GM18951 (cell line): ENCODE data around the gene OXA1L.
"Not testable (repeated sequence)": the region's sequence is repeated elsewhere in the genome, so short reads cannot be mapped to it uniquely, and the experiment has no call there.

Experiments used
- POLR2A ChIP-seq: IDR thresholded peaks from 4 replicates; pipeline ENCODE4 v1.6.1; 2011; ENCODE audit warnings: mild to moderate bottlenecking; ENCODE audit not compliant: insufficient read length, insufficient read depth; ENCODE audit errors: extremely low read depth
- in situ Hi-C: fragments of 300-500 bp; cut with MboI; formaldehyde crosslinking; loops from one replicate; pipeline ENCODE4 v1.12.0; 2022; ENCODE audit warnings: low sequenced_read_pairs, mixed read lengths, inconsistent platforms; ENCODE audit not compliant: unreplicated experiment

OXA1L gene

DNA sequence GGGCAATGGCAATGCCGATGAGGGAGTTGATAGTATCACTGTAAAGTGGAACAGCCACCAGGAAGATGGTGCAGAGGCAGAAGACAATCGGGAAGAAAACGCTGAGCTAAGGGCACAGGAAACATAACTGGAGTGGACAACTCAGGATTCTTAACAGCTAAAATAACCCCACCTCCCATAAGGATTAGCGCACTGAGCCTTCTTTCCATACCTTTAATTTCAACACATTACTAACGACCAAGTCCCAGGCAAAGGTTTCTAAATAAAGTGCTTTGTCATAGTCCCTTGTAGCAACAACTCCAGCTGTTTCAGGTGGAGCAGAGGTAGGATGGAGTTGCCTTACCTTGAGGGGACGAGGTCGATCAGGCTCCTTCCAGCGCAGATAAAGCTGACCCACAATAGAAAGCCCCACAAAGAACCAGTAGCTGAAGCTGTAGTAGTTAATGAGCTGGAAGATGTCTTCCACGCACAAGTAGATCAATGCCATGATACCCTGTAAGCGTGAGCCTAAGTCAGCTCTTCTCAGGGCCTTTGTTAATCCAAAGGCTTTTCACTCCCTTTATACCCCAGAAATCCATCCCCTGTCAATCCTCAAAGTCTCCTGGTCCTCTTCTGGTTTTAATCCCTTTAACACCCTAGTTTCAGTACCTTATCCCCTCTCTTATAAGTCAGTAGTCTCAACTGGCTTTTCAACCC lies 7.7 kb downstream of the OXA1L start:
- in situ Hi-C loops: loop anchor here (10.0 kb wide), 1 partner anchor 81 kb away; no protein-coding TSS in a partner anchor
- TF ChIP-seq POLR2A: no peak

DNA sequence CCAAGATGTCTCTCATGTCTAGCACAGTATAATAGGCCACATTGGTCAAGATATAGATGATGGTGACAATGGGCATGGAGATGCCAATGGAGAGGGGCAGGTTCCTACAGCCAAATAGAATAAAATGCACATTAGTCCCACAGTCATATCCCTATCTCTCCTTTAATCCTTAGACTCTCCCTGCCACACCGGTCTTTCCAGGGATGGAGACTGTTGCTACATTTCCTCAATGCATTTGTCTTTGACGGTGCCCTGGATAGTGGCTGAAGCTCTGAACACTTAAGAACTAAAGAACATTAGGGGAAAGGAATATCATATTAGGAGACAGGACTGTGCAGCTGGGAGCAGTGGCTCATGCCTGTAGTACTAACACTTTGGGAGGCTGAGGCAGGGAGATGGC lies 9.7 kb downstream of the OXA1L start:
- TF ChIP-seq POLR2A: no peak
- in situ Hi-C loops: loop anchor here (5.0 to 10.0 kb wide), 2 partner anchors 41 to 79 kb away; partner anchors contain the start of gene SLC7A7

DNA sequence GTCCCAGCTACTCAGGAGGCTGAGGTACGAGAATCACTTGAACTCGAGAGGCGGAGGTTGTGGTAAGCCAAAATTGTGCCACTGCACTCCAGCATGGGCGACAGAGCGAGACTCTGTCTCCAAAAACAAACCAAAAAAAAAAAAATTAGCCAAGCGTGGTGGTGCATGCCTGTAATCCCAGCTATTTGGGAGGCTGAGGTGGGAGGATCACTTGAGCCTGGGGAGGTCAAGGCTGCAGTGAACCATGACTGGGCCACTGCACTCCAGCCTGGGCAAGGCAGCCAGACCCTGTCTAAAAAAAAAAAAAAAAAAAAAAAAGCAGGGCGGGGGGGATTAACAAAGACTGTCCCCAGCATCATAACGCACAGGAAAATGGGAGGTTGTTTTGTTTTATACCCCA lies 10.4 kb downstream of the OXA1L start:
- in situ Hi-C loops: loop anchor here (5.0 to 10.0 kb wide), 2 partner anchors 40 to 78 kb away; partner anchors contain the start of gene SLC7A7

DNA sequence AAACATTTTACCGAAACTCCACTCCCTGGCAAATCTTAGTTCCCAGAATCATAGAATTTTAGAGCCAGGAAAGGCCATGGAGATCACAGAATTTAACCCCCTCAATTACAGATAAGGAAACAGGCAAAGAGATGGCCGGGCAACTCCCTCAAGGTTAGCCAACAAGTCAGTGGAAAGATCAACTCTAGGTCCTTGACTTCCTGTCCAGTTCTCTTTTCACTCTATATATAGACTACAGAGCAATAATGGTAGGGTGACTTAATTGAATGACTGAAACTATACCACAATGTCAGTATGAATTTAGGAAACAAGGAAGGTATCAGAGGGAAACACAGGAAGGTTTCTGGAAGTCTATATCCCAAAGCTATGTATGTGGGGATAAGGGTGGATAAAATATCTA lies 11.6 kb downstream of the OXA1L start:
- no peak for TF ChIP-seq POLR2A
- in situ Hi-C loops: loop anchor here (5.0 to 10.0 kb wide), 2 partner anchors 39 to 77 kb away; partner anchors contain the start of gene SLC7A7

DNA sequence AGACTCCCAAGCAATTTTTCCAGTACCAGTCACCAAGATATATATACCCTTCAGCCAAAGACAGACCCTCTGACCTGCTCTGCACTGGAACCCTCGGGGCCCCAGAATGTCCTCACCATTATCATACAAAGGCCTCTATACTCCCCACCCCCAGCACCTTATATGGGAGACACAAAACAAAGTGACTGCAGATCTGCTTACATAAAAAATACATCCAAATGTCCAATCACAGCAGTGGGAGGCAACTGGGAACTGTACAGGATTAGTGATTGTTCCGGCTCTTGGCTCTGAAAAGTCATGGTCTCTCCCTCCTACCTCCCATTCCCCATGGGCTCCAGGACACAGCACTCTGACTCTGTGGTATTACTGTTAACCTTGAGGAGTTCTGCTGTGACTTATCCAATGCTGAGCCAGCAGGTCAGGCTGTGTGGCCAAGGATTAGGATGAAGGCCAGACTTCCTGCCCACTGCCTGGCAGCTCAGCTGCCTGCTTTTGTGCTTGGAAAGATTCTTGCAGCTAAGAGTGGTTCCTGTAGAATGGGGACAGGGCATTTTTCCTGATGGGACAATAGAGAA lies 13.7 kb downstream of the OXA1L start:
- in situ Hi-C loops: no loop called here
- TF ChIP-seq POLR2A: no peak

DNA sequence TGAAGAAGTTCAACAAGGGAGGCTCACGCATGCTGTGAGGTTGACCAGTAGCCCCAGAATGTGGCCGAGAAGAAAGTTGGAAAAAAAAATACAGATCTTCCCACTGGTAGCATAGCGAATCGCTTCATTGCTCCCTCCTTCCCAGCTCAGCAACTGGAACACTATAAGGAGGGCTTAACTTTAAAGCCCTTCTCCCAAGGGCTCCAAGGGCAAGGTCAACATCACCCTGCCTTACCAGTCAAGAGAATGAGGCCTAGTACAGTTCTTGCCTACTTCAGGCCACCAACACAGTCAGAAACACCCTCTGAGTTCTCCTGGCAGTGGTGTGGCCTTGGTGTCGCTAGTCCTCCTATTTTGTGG lies 14.4 kb downstream of the OXA1L start:
- in situ Hi-C loops: no loop called here
- TF ChIP-seq POLR2A: no peak

DNA sequence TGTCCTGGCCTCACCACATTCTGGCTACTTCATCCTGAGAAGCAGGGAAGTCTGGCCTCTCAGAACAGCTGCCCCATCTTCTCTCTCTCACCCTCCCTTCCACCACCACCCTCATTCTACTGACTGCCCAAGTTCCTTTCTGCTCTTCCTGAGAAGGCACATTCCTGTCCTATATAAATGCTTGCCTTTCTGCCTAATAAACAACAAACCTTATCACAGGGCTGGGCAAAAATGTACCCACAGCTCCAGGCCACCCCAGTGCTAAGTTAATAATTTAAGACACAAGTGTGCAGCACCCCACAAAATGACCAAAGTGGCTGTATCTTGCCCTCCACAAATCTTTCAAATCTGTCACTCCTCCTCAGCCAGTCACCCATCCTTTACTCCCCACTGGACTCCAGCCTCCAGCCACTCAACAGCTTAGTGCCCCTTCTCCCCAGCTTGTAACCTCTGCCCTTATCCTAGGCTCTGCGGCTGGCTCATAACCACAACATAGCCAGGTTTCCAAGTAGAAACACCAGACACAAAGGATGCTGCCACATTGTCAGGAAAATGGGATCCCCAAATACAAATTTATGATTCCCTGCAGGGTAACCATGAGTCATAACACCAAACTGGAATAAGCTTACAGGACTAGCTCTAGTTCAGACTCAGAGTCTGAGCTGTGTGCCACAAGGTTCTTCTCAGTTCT lies 15.0 kb downstream of the OXA1L start:
- no peak for TF ChIP-seq POLR2A
- in situ Hi-C loops: no loop called here

DNA sequence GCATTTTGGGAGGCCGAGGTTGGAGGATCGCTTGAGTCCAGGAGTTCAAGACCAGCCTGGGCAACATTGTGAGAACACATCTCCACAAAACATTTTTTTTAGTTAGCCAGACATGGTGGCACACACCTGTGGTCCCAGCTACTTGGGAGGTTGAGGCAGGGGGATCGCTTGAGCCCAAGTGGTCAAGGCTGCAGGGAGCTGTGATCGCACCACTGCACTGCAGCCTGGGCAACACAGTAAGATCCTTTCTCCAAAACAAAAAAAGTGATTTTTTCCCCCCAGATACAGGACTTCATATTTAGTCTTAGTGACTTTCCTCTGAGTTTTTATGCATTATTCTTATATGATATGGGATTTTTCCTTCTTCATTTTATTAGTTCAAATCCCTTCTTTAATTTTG lies 20.2 kb downstream of the OXA1L start:
- in situ Hi-C loops: no loop called here
- TF ChIP-seq POLR2A: no peak

DNA sequence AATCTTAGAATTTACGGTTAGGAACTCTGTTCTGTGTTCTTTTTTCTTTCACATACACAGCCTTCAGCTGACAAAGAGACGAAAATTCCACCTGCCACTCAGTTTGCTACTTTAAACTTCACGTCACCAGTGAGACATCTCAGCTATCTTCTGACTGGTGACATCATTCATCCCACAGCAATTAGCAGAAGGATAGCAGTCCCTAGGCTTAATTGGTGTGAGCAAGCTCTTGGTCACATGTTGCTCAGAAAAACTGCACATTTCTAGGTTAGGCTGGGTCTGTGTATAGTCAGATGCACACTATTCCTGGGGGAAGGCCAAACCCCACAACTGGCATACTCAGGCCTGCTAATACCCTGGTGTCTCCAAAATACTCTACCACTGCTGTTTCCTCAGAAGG lies 24.8 kb downstream of the OXA1L start:
- in situ Hi-C loops: no loop called here
- no peak for TF ChIP-seq POLR2A

DNA sequence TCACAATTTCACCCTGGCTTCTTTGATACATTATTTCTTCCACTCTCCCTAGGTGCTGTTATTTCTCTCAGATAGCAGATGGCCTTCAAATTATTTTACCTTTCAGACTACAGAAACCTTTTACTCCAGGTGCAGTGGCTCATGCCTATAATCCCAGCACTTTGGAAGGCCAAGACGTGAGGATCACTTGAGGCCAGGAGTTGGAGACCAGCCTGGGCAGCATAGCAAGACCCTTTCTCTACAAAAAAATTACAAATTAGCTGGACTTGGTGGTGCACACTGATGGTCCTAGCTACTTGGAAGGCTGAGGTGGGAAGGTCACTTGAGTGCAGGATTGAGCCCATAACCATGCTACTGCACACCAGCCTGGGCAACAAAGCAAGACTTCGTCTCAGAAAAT lies 25.7 kb downstream of the OXA1L start:
- in situ Hi-C loops: no loop called here
- no peak for TF ChIP-seq POLR2A

DNA sequence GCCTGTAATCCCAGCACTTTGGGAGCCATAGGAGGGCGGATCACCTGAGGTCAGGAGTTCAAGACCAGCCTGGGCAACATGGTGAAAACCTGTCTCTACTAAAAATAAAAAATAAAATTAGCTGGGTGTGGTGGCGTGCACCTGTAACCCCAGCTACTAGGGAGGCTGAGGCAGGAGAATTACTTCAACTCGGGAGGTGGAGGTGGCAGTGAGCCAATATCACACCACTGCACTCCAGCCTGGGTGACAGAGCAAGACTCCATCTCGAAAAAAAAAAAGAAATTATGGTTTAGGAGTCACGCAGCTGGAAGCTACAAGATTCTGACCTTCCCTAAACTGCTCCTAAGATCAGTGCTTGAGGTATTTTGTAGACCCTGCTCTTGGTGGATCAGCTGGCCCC lies 27.1 kb downstream of the OXA1L start:
- in situ Hi-C loops: not testable (repeated sequence)

DNA sequence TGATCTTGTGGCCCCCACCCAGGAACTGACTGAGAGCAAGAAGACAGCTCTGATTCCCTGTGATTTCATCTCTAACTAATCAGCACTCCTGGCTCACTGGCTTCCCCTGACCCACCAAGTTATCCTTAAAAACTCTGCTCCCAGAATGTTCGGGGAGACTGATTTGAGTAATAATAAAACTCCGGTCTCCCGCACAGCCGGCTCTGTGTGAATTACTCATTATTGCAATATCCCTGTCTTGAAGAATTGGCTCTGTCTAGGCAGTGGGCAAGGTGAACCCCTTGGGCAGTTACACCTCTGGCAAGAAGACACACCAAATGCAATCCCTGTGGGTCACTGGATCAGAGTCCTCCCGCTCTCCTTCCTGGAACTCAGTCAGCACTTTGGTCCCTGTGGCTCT lies 27.5 kb downstream of the OXA1L start:
- in situ Hi-C loops: no loop called here
- TF ChIP-seq POLR2A: no peak

DNA sequence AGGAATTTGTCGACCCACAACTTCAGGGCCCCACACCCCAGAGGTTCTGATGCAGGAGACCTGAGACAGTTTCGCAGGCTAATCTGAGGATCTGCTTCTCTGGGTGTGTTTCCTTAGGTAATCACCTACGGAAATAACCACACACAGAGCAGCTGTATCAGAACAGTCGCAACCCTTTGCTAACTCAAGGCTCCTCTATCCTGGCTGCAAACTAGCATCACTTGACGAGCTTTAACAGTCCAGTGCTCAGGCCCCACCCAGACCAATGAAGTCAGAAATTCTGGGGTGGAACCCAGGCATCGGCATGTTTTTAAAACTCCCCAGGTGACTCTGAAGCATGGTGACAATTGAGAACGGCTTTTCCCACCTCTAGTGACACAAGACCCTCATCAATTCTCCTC lies 28.1 kb downstream of the OXA1L start:
- TF ChIP-seq POLR2A: peak; percentile 35

DNA sequence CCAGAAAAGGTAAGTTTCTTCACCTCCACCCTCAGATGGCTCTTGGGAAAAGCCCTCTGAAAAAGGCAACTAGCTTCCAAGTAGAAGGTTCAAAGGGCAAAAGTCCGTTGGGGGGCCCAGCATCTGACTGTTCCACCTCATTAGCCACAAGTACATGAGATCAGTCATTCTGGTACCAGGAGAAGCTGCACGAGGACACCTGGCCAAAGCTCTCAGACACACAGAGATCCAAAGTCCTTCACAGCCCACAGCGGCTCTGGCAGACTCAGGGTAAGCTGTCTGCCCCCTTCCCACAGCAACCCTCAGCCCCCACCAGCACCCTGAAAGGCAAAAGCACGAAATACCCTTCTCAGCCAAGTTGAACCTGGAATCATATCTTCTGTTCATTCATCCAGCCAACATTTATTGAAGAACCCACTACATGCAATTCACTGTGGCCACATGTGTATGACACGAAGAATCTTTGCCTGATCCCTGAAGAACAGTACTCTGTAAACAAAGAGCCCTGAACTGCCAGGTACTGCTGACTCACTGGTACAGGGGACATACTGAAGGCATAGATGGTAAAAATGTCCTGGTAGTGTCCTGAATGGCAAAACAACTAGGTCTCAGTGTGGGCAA lies 29.7 kb downstream of the OXA1L start:
- peak; percentile 27 for TF ChIP-seq POLR2A
- in situ Hi-C loops: no loop called here

More for the DNA sequence above, 28.1 kb downstream of the OXA1L start:
- in situ Hi-C loops: no loop called here
